ENCODE data around the gene NEK7.

DNA sequence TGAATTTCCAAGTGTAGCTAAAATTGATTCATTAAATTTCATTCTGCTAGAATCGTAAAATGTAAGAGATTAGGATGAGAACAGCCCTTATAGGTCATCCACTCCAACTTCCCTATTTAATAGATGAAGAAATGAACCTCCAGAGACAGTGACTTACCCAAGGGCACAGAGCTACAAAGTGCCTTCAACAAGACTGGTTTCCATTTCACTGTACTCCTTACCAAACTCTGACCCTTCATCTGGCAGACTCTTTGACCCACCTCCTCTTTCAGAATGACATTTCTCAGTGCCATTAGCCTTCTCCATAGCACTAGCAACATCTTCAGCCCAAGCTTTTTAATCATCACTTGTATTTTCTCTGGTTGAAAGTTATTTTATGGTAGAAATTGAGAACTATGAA is 161.3 kb downstream of the NEK7 start:
- TF ChIP-seq EZH2 (IDR thresholded peaks at IDR 0.05; ENCODE audit: insufficient read depth, poor library complexity, severe bottlenecking) (no peak), EZH2phosphoT487 (IDR thresholded peaks at IDR 0.05; ENCODE audit: insufficient read depth, low read depth) (no peak)

Data from GM23248 (cell line).